K562 (cell line): ENCODE results near the gene GPR42. TPM values are rescaled to one million over a fixed set of nuclear protein-coding genes. Genes with fewer than 3 reads are reported as not detected.
A peak's percentile ranks its signal among the peaks of the same experiment; 100 is the strongest.

Experiments
- ARNT ChIP-seq, 2 experiments: fragments of 450-650 bp; IDR thresholded peaks; 2 replicates each; pipeline ENCODE4 v1.6.1; 2016; ENCODE audit warnings: mild to moderate bottlenecking in 1 of 2
- CBFB ChIP-seq: sonication (generic); formaldehyde crosslinking; IDR thresholded peaks from 2 replicates; pipeline ENCODE4 v1.4.0; 2020; ENCODE audit warnings: mild to moderate bottlenecking, missing genetic modification reagents
- CCNT2 ChIP-seq: IDR thresholded peaks from 2 replicates; pipeline ENCODE4 v1.6.1; 2011; ENCODE audit warnings: borderline replicate concordance, low read depth, mild to moderate bottlenecking, moderate library complexity, mixed read lengths, low read length; ENCODE audit not compliant: insufficient read length; ENCODE audit errors: extremely low read depth
- DIDO1 ChIP-seq: fragments of 450-650 bp; IDR thresholded peaks from 2 replicates; pipeline ENCODE4 v1.6.1; 2016; ENCODE audit warnings: low read depth, missing biosample characterization, missing genetic modification characterization
- ELF1 ChIP-seq: fragments of 200-800 bp; sonication (Bioruptor generic); IDR thresholded peaks from 2 replicates; pipeline ENCODE4 v1.6.1; 2016; ENCODE audit warnings: missing genetic modification characterization, missing compliant biosample characterization
- EZH2 ChIP-seq: IDR thresholded peaks from 2 replicates; pipeline ENCODE4 v1.6.1; 2012; ENCODE audit warnings: low read depth, mild to moderate bottlenecking, inconsistent platforms, low read length, borderline replicate concordance
- FIP1L1 ChIP-seq: fragments of 200-400 bp; formaldehyde crosslinking; IDR thresholded peaks from 2 replicates; pipeline ENCODE4 v1.6.1; 2018; ENCODE audit warnings: mild to moderate bottlenecking, low read depth, low read length; ENCODE audit not compliant: poor library complexity, severe bottlenecking
- HNRNPK ChIP-seq: fragments of 200-400 bp; formaldehyde crosslinking; IDR thresholded peaks from one replicate; pipeline ENCODE4 v1.6.1; 2018; ENCODE audit warnings: mild to moderate bottlenecking, low read depth, low read length; ENCODE audit not compliant: poor library complexity, severe bottlenecking
- NCOA2 ChIP-seq, 2 experiments: fragments of 450-650 bp; IDR thresholded peaks; 2 replicates each; pipeline ENCODE4 v1.6.1; 2018; ENCODE audit warnings: mild to moderate bottlenecking in 2 of 2, moderate library complexity in 1 of 2; ENCODE audit not compliant: partially characterized antibody in 2 of 2
- PHF21A ChIP-seq: fragments of 450-650 bp; IDR thresholded peaks from 2 replicates; pipeline ENCODE4 v1.6.1; 2017; ENCODE audit warnings: low read depth, borderline replicate concordance
- RBM34 ChIP-seq: fragments of 200-400 bp; formaldehyde crosslinking; IDR thresholded peaks from 2 replicates; pipeline ENCODE4 v1.6.1; 2018; ENCODE audit warnings: low read length, borderline replicate concordance; ENCODE audit not compliant: insufficient read depth
- RCOR1 ChIP-seq, 2 experiments: IDR thresholded peaks; 2 replicates each; pipeline ENCODE4 v1.6.1; 2012; ENCODE audit warnings: low read depth in 2 of 2, low read length in 2 of 2, borderline replicate concordance in 1 of 2, improper control_type of control experiment in 1 of 2
- SRF ChIP-seq, 2 experiments: fragments of 250-450, 450-650 bp in 1 of 2; sonication (Bioruptor Pico) in 1 of 2; sonication (generic) in 1 of 2; formaldehyde crosslinking; IDR thresholded peaks; 2 replicates each; pipeline versions ENCODE4 v1.5.0 to v1.5.1; 2020 to 2022; ENCODE audit warnings: mild to moderate bottlenecking in 1 of 2, missing genetic modification reagents in 1 of 2
- TCFL5 ChIP-seq: fragments of 250-450 bp; sonication (Bioruptor Pico); conservative IDR thresholded peaks from 2 replicates; pipeline ENCODE4 v1.6.1; 2021; ENCODE audit warnings: mild to moderate bottlenecking, moderate library complexity, matching md5 sums
- TRIM24 ChIP-seq, 2 experiments: fragments of 450-650 bp; IDR thresholded peaks; 2 replicates each; pipeline ENCODE4 v1.6.1; 2016
- ZFPM2 ChIP-seq: fragments of 250-450 bp; sonication (Bioruptor Pico); IDR thresholded peaks from 2 replicates; pipeline ENCODE4 v1.5.1; 2022; ENCODE audit warnings: mild to moderate bottlenecking
- ZKSCAN8 ChIP-seq: fragments of 200-800 bp; sonication (Bioruptor generic); IDR thresholded peaks from 2 replicates; pipeline ENCODE4 v1.6.1; 2016; ENCODE audit warnings: missing genetic modification characterization, missing compliant biosample characterization
- polyA plus RNA-seq, 8 experiments: library from polyadenylated mRNA; depleted of rRNA in 4 of 8; stranded (reverse) in 5 of 8; unstranded in 3 of 8; fragments of >200 nt; fragmentation: Nextera tagmentation in 2 of 8; fragmentation: Illumina TruSeq in 1 of 8; extraction: Ambion mirVana in 2 of 8; extraction: Trizol in 1 of 8; gene quantifications; 2 replicates each; pipeline versions ENCODE4 v1.2.1 to v1.2.3, GENCODE V29; 2011 to 2014; ENCODE audit warnings: inconsistent platforms in 1 of 8, missing spikeins in 1 of 8
- total RNA-seq, 7 experiments: library from RNA; depleted of rRNA in 6 of 7; stranded (reverse); fragments of >200 nt in 6 of 7; fragmentation: Illumina TruSeq in 2 of 7; extraction: Trizol in 2 of 7; gene quantifications; 2 replicates each; pipeline versions ENCODE4 v1.2.1 to v1.2.3, GENCODE V29; 2011 to 2021; ENCODE audit warnings: low replicate concordance in 1 of 7
- TF ChIP-seq, protein P1 (sequence below), 2 experiments: fragments of 450-650 bp; IDR thresholded peaks; 2 replicates each; pipeline ENCODE4 v1.6.1; 2018; ENCODE audit warnings: mild to moderate bottlenecking in 2 of 2, low read depth in 1 of 2; ENCODE audit not compliant: partially characterized antibody in 2 of 2
- TF ChIP-seq, protein P2 (sequence below): fragments of 450-650 bp; IDR thresholded peaks from 2 replicates; pipeline ENCODE4 v1.6.1; 2016; ENCODE audit warnings: mild to moderate bottlenecking

The GPR42 gene
- total and polyA plus RNA-seq, 9 of the 15 experiments (the other 6 are each of a cell fraction or from before 2014, with no cell fraction given): not detected

DNA sequence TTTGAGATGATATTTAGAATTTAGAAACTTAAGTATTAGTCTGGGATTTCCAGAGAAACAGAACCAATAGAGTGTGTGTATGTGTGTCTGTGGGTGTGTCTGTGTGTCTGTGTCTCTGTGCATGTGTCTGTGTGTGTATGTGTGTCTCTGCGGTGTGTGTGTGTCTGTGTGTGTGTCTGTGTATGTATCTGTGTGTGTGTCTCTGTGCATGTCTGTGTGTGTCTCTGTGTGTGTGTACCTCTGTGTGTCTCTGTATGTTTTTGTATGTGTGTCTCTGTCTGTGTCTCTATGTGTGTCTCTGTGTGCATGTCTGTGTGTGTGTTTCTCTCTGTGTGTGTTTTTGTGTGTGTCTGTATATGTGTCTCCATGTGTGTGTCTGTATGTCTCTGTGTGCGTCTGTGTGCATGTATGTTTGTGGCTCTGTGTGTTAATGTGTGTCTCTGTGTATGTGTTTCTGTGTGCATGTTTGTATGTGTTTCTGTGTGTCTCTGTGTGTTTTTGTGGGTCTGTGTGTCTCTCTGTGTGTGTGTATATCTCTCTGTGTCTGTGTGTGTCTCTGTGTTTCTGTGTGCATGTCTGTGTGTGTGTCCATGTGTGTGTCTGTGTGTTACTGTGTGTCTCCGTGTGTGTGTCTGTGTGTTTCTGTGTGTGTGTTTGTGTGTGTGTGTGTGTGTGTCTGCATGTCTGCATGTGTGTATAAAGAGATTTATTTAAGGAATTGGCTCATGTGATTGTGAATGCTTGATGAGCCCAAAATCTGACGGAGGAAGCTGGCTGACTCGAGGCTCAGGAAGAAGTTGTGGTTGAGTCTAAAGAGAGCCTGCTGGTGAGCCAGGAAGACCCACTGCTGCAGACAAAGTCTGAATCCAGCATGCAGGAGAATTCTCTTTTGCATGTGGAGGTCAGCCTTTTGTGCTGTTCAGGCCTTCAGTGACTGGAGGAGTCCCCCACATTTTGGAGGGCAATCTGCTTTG is 22.2 kb downstream of the GPR42 start (continued):
- TF ChIP-seq, protein P1, sequence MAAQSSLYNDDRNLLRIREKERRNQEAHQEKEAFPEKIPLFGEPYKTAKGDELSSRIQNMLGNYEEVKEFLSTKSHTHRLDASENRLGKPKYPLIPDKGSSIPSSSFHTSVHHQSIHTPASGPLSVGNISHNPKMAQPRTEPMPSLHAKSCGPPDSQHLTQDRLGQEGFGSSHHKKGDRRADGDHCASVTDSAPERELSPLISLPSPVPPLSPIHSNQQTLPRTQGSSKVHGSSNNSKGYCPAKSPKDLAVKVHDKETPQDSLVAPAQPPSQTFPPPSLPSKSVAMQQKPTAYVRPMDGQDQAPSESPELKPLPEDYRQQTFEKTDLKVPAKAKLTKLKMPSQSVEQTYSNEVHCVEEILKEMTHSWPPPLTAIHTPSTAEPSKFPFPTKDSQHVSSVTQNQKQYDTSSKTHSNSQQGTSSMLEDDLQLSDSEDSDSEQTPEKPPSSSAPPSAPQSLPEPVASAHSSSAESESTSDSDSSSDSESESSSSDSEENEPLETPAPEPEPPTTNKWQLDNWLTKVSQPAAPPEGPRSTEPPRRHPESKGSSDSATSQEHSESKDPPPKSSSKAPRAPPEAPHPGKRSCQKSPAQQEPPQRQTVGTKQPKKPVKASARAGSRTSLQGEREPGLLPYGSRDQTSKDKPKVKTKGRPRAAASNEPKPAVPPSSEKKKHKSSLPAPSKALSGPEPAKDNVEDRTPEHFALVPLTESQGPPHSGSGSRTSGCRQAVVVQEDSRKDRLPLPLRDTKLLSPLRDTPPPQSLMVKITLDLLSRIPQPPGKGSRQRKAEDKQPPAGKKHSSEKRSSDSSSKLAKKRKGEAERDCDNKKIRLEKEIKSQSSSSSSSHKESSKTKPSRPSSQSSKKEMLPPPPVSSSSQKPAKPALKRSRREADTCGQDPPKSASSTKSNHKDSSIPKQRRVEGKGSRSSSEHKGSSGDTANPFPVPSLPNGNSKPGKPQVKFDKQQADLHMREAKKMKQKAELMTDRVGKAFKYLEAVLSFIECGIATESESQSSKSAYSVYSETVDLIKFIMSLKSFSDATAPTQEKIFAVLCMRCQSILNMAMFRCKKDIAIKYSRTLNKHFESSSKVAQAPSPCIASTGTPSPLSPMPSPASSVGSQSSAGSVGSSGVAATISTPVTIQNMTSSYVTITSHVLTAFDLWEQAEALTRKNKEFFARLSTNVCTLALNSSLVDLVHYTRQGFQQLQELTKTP (IDR thresholded peaks at IDR 0.05; ENCODE audit: low read depth in 1 of 2, partially characterized antibody in 2 of 2): no peak
- TF ChIP-seq PHF21A (no peak), SRF (CRISPR knock-in tag; IDR thresholded peaks at IDR 0.05) (no peak), TRIM24 (IDR thresholded peaks at IDR 0.05) (no peak), FIP1L1 (no peak), ZFPM2 (no peak), RCOR1 (IDR thresholded peaks at IDR 0.05; ENCODE audit: borderline replicate concordance in 1 of 2, low read depth in 2 of 2, low read length in 2 of 2) (no peak), ARNT (IDR thresholded peaks at IDR 0.05) (peak in 1 of 2 experiments; percentile 31; a peak in 1 of 4 replicates), CCNT2 (no peak), TCFL5 (CRISPR knock-in tag) (no peak), HNRNPK (no peak), CBFB (CRISPR knock-in tag) (no peak), EZH2 (no peak), RBM34 (no peak), ZKSCAN8 (no peak), DIDO1 (tag) (no peak), ELF1 (no peak), NCOA2 (IDR thresholded peaks at IDR 0.05; ENCODE audit: partially characterized antibody in 2 of 2) (no peak)
- TF ChIP-seq, protein P2, sequence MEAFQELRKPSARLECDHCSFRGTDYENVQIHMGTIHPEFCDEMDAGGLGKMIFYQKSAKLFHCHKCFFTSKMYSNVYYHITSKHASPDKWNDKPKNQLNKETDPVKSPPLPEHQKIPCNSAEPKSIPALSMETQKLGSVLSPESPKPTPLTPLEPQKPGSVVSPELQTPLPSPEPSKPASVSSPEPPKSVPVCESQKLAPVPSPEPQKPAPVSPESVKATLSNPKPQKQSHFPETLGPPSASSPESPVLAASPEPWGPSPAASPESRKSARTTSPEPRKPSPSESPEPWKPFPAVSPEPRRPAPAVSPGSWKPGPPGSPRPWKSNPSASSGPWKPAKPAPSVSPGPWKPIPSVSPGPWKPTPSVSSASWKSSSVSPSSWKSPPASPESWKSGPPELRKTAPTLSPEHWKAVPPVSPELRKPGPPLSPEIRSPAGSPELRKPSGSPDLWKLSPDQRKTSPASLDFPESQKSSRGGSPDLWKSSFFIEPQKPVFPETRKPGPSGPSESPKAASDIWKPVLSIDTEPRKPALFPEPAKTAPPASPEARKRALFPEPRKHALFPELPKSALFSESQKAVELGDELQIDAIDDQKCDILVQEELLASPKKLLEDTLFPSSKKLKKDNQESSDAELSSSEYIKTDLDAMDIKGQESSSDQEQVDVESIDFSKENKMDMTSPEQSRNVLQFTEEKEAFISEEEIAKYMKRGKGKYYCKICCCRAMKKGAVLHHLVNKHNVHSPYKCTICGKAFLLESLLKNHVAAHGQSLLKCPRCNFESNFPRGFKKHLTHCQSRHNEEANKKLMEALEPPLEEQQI: no peak
